GM12878 (cell line): ENCODE results near the gene MPC1L. TPM values are rescaled to one million over a fixed set of nuclear protein-coding genes. Genes with fewer than 3 reads are reported as not detected.

Experiments
- CEBPB ChIP-seq, 2 experiments: fragments of 150-350 bp in 1 of 2; IDR thresholded peaks; 2 replicates each; pipeline ENCODE4 v1.6.1; 2012 to 2014; ENCODE audit warnings: low read depth in 2 of 2, low read length in 2 of 2, borderline replicate concordance in 1 of 2, inconsistent platforms in 1 of 2
- EP300 ChIP-seq, 2 experiments: fragments of 150-350 bp in 1 of 2; IDR thresholded peaks; 2 replicates each; pipeline ENCODE4 v1.6.1; 2011 to 2012; ENCODE audit warnings: low read depth in 2 of 2, low read length in 2 of 2, borderline replicate concordance in 1 of 2, improper control_type of control experiment in 1 of 2, inconsistent platforms in 1 of 2; ENCODE audit not compliant: control insufficient read depth in 1 of 2
- FOS ChIP-seq: IDR thresholded peaks from 3 replicates; pipeline ENCODE4 v1.6.1; 2011; ENCODE audit warnings: borderline replicate concordance; ENCODE audit not compliant: insufficient read length; ENCODE audit errors: extremely low read depth
- IKZF1 ChIP-seq: fragments of 450-650 bp; conservative IDR thresholded peaks from 2 replicates; pipeline ENCODE4 v1.6.1; 2017; ENCODE audit warnings: antibody characterized with exemption, mild to moderate bottlenecking
- JUNB ChIP-seq: IDR thresholded peaks from 2 replicates; pipeline ENCODE4 v1.6.1; 2016; ENCODE audit warnings: antibody characterized with exemption, mild to moderate bottlenecking
- KDM1A ChIP-seq: fragments of 200-600 bp; sonication (generic); IDR thresholded peaks from 2 replicates; pipeline ENCODE4 v1.6.1; 2016; ENCODE audit warnings: borderline replicate concordance
- MTA3 ChIP-seq: IDR thresholded peaks from 2 replicates; pipeline ENCODE4 v1.6.1; 2012; ENCODE audit warnings: low read length, inconsistent platforms, borderline replicate concordance
- MYB ChIP-seq: fragments of 150-350 bp; IDR thresholded peaks from 2 replicates; pipeline ENCODE4 v1.6.1; 2014; ENCODE audit warnings: mild to moderate bottlenecking, low read depth, low read length, borderline replicate concordance
- POLR2A ChIP-seq: IDR thresholded peaks from 2 replicates; pipeline ENCODE4 v1.6.1; 2011; ENCODE audit warnings: low read depth, mild to moderate bottlenecking, low read length
- RFX5 ChIP-seq: IDR thresholded peaks from 2 replicates; pipeline ENCODE4 v1.6.1; 2011; ENCODE audit warnings: low read depth, low read length, improper control_type of control experiment
- SIN3A ChIP-seq: IDR thresholded peaks from 2 replicates; pipeline ENCODE4 v1.6.1; 2012; ENCODE audit warnings: low read depth, low read length, improper control_type of control experiment
- SUPT20H ChIP-seq: IDR thresholded peaks from 2 replicates; pipeline ENCODE4 v1.6.1; 2011; ENCODE audit warnings: low read depth, mild to moderate bottlenecking, low read length, moderate library complexity, borderline replicate concordance; ENCODE audit not compliant: control insufficient read depth
- TCF12 ChIP-seq: IDR thresholded peaks from 2 replicates; pipeline ENCODE4 v1.6.1; 2011; ENCODE audit warnings: low read depth, mild to moderate bottlenecking, low read length
- ZBED1 ChIP-seq: IDR thresholded peaks from 2 replicates; pipeline ENCODE4 v1.6.1; 2016; ENCODE audit warnings: borderline replicate concordance
- ZNF24 ChIP-seq: fragments of 450-650 bp; IDR thresholded peaks from 2 replicates; pipeline ENCODE4 v1.6.1; 2017; ENCODE audit warnings: antibody characterized with exemption, mild to moderate bottlenecking
- ZZZ3 ChIP-seq: IDR thresholded peaks from 2 replicates; pipeline ENCODE4 v1.6.1; 2011; ENCODE audit warnings: low read depth; ENCODE audit not compliant: control insufficient read depth, insufficient read length
- polyA plus RNA-seq, 11 experiments: library from polyadenylated mRNA; depleted of rRNA in 4 of 11; unstranded in 6 of 11; stranded (reverse) in 5 of 11; fragments of >200 nt; fragmentation: Nextera tagmentation in 4 of 11; fragmentation: Illumina TruSeq in 1 of 11; extraction: Ambion mirVana in 4 of 11; extraction: Trizol in 1 of 11; gene quantifications; 1 replicate in 1 of 11; 2 replicates in 10 of 11; pipeline versions ENCODE4 v1.2.1 to v1.2.3, GENCODE V29; 2011 to 2016; ENCODE audit warnings: inconsistent platforms in 2 of 11, missing spikeins in 2 of 11, low read depth in 1 of 11
- total RNA-seq, 4 experiments: library from RNA; depleted of rRNA in 3 of 4; stranded (reverse); fragments of >200 nt in 3 of 4; fragmentation: Illumina TruSeq in 1 of 4; extraction: Trizol in 1 of 4; gene quantifications; 2 replicates each; pipeline versions ENCODE4 v1.2.1 to v1.2.3, GENCODE V29; 2013 to 2021
- TF ChIP-seq, protein P1 (sequence below), 3 experiments: IDR thresholded peaks in 2 of 3; conservative IDR thresholded peaks in 1 of 3; 2 replicates each; pipeline ENCODE4 v1.5.1; 2011; ENCODE audit warnings: low read depth in 3 of 3, low read length in 3 of 3, mild to moderate bottlenecking in 3 of 3, control low read depth in 2 of 3, moderate library complexity in 2 of 3, inconsistent platforms in 1 of 3, mixed read lengths in 1 of 3; ENCODE audit not compliant: control insufficient read depth in 2 of 3, insufficient read depth in 1 of 3; ENCODE audit errors: extremely low read depth in 1 of 3
- TF ChIP-seq, protein P2 (sequence below): fragments of 450-650 bp; IDR thresholded peaks from 2 replicates; pipeline ENCODE4 v1.6.1; 2017; ENCODE audit warnings: low read depth, mild to moderate bottlenecking, moderate library complexity
- TF ChIP-seq, protein P3 (sequence below): fragments of 450-650 bp; formaldehyde crosslinking; IDR thresholded peaks from 2 replicates; pipeline ENCODE4 v1.5.0; 2022; ENCODE audit warnings: mild to moderate bottlenecking, missing genetic modification characterization
- TF ChIP-seq, protein P4 (sequence below): fragments of 450-650 bp; IDR thresholded peaks from 2 replicates; pipeline ENCODE4 v1.6.1; 2017; ENCODE audit warnings: mild to moderate bottlenecking, moderate library complexity

The MPC1L gene
- total and polyA plus RNA-seq, 10 of the 15 experiments (the other 5 are each of a cell fraction or from before 2014, with no cell fraction given): not detected

DNA sequence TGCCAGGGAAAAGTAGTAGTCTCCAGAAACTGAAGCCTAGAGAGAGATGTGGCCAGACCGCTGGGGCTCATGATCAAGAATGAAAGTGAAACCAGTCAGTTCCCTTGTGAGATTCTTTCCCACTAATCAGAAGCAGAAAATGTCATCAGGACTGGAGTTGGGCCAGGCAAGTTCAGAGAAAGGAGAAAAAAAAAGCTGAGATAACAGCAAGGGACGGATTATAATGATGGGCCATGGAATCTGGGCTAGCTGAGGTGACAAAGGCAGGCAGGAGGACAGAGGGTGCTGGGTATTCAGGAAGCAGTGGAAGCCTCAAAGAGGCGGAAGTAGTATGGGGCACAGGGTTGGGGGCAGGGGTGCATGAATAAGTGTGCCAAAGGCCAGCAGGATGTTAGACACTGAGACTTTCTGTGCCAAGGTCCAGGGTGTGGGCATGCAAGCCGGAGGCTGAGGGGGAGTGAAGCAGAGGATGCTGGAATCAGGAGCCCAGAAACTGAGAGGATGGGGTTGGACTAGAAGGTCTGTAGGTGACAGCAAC, 21.7 kb downstream of the MPC1L start (continued):
- no peak for TF ChIP-seq ZZZ3
- TF ChIP-seq, protein P1, sequence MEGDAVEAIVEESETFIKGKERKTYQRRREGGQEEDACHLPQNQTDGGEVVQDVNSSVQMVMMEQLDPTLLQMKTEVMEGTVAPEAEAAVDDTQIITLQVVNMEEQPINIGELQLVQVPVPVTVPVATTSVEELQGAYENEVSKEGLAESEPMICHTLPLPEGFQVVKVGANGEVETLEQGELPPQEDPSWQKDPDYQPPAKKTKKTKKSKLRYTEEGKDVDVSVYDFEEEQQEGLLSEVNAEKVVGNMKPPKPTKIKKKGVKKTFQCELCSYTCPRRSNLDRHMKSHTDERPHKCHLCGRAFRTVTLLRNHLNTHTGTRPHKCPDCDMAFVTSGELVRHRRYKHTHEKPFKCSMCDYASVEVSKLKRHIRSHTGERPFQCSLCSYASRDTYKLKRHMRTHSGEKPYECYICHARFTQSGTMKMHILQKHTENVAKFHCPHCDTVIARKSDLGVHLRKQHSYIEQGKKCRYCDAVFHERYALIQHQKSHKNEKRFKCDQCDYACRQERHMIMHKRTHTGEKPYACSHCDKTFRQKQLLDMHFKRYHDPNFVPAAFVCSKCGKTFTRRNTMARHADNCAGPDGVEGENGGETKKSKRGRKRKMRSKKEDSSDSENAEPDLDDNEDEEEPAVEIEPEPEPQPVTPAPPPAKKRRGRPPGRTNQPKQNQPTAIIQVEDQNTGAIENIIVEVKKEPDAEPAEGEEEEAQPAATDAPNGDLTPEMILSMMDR (IDR thresholded peaks at IDR 0.05 in 2 of 3, conservative IDR thresholded peaks at IDR 0.05 in 1 of 3; ENCODE audit: control insufficient read depth in 2 of 3, extremely low read depth in 1 of 3, insufficient read depth in 1 of 3, low read depth in 3 of 3, low read length in 3 of 3): no peak
- peak; percentile 40; the same call in 1 of the 2 replicates for TF ChIP-seq POLR2A
- no peak for TF ChIP-seq CEBPB (IDR thresholded peaks at IDR 0.05; ENCODE audit: borderline replicate concordance in 1 of 2, low read depth in 2 of 2, low read length in 2 of 2)
- TF ChIP-seq SIN3A: no peak; the same call in 1 of the 2 replicates
- no peak for TF ChIP-seq ZBED1
- TF ChIP-seq MYB: no peak
- TF ChIP-seq, protein P2, sequence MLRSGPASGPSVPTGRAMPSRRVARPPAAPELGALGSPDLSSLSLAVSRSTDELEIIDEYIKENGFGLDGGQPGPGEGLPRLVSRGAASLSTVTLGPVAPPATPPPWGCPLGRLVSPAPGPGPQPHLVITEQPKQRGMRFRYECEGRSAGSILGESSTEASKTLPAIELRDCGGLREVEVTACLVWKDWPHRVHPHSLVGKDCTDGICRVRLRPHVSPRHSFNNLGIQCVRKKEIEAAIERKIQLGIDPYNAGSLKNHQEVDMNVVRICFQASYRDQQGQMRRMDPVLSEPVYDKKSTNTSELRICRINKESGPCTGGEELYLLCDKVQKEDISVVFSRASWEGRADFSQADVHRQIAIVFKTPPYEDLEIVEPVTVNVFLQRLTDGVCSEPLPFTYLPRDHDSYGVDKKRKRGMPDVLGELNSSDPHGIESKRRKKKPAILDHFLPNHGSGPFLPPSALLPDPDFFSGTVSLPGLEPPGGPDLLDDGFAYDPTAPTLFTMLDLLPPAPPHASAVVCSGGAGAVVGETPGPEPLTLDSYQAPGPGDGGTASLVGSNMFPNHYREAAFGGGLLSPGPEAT: peak; percentile 86
- no peak for TF ChIP-seq RFX5
- no peak for TF ChIP-seq KDM1A
- TF ChIP-seq, protein P3, sequence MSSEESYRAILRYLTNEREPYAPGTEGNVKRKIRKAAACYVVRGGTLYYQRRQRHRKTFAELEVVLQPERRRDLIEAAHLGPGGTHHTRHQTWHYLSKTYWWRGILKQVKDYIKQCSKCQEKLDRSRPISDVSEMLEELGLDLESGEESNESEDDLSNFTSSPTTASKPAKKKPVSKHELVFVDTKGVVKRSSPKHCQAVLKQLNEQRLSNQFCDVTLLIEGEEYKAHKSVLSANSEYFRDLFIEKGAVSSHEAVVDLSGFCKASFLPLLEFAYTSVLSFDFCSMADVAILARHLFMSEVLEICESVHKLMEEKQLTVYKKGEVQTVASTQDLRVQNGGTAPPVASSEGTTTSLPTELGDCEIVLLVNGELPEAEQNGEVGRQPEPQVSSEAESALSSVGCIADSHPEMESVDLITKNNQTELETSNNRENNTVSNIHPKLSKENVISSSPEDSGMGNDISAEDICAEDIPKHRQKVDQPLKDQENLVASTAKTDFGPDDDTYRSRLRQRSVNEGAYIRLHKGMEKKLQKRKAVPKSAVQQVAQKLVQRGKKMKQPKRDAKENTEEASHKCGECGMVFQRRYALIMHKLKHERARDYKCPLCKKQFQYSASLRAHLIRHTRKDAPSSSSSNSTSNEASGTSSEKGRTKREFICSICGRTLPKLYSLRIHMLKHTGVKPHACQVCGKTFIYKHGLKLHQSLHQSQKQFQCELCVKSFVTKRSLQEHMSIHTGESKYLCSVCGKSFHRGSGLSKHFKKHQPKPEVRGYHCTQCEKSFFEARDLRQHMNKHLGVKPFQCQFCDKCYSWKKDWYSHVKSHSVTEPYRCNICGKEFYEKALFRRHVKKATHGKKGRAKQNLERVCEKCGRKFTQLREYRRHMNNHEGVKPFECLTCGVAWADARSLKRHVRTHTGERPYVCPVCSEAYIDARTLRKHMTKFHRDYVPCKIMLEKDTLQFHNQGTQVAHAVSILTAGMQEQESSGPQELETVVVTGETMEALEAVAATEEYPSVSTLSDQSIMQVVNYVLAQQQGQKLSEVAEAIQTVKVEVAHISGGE (CRISPR knock-in tag): no peak
- TF ChIP-seq IKZF1: peak; percentile 93
- no peak for TF ChIP-seq FOS
- no peak for TF ChIP-seq ZNF24
- TF ChIP-seq MTA3: no peak
- TF ChIP-seq SUPT20H: no peak
- TF ChIP-seq EP300 (IDR thresholded peaks at IDR 0.05; ENCODE audit: borderline replicate concordance in 1 of 2, control insufficient read depth in 1 of 2, low read depth in 2 of 2, low read length in 2 of 2): peak in 1 of 2 experiments; percentile 55; a peak in 1 of 4 replicates
- TF ChIP-seq, protein P4, sequence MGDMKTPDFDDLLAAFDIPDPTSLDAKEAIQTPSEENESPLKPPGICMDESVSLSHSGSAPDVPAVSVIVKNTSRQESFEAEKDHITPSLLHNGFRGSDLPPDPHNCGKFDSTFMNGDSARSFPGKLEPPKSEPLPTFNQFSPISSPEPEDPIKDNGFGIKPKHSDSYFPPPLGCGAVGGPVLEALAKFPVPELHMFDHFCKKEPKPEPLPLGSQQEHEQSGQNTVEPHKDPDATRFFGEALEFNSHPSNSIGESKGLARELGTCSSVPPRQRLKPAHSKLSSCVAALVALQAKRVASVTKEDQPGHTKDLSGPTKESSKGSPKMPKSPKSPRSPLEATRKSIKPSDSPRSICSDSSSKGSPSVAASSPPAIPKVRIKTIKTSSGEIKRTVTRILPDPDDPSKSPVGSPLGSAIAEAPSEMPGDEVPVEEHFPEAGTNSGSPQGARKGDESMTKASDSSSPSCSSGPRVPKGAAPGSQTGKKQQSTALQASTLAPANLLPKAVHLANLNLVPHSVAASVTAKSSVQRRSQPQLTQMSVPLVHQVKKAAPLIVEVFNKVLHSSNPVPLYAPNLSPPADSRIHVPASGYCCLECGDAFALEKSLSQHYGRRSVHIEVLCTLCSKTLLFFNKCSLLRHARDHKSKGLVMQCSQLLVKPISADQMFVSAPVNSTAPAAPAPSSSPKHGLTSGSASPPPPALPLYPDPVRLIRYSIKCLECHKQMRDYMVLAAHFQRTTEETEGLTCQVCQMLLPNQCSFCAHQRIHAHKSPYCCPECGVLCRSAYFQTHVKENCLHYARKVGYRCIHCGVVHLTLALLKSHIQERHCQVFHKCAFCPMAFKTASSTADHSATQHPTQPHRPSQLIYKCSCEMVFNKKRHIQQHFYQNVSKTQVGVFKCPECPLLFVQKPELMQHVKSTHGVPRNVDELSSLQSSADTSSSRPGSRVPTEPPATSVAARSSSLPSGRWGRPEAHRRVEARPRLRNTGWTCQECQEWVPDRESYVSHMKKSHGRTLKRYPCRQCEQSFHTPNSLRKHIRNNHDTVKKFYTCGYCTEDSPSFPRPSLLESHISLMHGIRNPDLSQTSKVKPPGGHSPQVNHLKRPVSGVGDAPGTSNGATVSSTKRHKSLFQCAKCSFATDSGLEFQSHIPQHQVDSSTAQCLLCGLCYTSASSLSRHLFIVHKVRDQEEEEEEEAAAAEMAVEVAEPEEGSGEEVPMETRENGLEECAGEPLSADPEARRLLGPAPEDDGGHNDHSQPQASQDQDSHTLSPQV: no peak
- peak; percentile 86 for TF ChIP-seq JUNB
- TF ChIP-seq TCF12: no peak
